Thyroid gland (tissue), 4 donors: ENCODE results near the gene BICRA.

ENCODE experiments used
- POLR2A ChIP-seq, 2 donors: fragments of 450-650 bp; IDR thresholded peaks; one replicate each; pipeline ENCODE4 v1.6.1; 2017; ENCODE audit warnings: antibody characterized with exemption in 2 of 2, mild to moderate bottlenecking in 2 of 2, moderate library complexity in 1 of 2
- TF ChIP-seq, protein P1 (sequence below), 6 experiments: fragments of 200-600 bp in 3 of 6; fragments of 450-650 bp in 3 of 6; sonication (generic) in 3 of 6; IDR thresholded peaks; one replicate each; pipeline ENCODE4 v1.5.1; 2016 to 2019; ENCODE audit warnings: antibody characterized with exemption in 6 of 6, mild to moderate bottlenecking in 2 of 6, inconsistent platforms in 1 of 6, moderate library complexity in 1 of 6

DNA sequence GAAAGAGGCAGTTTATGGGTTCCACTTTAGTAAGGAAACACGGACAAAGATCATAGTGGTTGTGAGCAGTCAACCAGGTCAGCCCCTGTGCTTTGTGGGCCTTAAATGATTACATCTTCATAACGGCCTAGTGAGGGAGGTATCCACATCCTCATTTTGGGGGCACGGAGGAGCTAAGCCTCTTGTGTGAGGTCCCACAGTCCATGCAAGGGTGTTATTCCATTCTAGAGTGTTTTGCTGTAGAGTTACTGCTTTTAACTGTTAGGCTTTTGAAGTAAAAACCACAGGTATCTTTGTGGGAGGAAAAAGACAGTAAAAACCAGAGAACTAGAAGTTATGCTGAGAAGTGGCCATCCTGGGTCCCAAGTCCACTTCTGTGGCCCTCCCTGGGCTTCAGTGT lies 140.4 kb downstream of the BICRA start:
- TF ChIP-seq, protein P1, sequence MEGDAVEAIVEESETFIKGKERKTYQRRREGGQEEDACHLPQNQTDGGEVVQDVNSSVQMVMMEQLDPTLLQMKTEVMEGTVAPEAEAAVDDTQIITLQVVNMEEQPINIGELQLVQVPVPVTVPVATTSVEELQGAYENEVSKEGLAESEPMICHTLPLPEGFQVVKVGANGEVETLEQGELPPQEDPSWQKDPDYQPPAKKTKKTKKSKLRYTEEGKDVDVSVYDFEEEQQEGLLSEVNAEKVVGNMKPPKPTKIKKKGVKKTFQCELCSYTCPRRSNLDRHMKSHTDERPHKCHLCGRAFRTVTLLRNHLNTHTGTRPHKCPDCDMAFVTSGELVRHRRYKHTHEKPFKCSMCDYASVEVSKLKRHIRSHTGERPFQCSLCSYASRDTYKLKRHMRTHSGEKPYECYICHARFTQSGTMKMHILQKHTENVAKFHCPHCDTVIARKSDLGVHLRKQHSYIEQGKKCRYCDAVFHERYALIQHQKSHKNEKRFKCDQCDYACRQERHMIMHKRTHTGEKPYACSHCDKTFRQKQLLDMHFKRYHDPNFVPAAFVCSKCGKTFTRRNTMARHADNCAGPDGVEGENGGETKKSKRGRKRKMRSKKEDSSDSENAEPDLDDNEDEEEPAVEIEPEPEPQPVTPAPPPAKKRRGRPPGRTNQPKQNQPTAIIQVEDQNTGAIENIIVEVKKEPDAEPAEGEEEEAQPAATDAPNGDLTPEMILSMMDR (IDR thresholded peaks at IDR 0.05), result no peak
- TF ChIP-seq POLR2A (IDR thresholded peaks at IDR 0.05), result no peak
